GM18499 (cell line): ENCODE results near the gene LRFN3.
"Not testable (repeated sequence)": the region's sequence is repeated elsewhere in the genome, so short reads cannot be mapped to it uniquely, and the experiment has no call there.

Experiments
- ATAC-seq: cut with Tn5 transposase; IDR thresholded peaks from one replicate; pipeline ENCODE4 v1.9.1; 2021; ENCODE audit warnings: moderate number of reproducible peaks; ENCODE audit not compliant: insufficient read depth, unreplicated experiment

The LRFN3 gene

GRCh38 chr19:35935911-35936737 lies at the start of gene LRFN3:
LRFN3 (plus strand) TSS chr19:35936374; CDS start chr19:35939426, 3,052 bp downstream.
- ATAC-seq, result no peak

GRCh38 chr19:35887197-35887596 lies 49.0 kb upstream of the LRFN3 start:
- no peak for ATAC-seq

GRCh38 chr19:35888398-35888797 lies 47.8 kb upstream of the LRFN3 start:
- no peak for ATAC-seq

- no peak for ATAC-seq
These were observed 46.6 kb upstream of the LRFN3 start for GRCh38 chr19:35889370-35890112.

- no peak for ATAC-seq
These were observed 46.0 kb upstream of the LRFN3 start for GRCh38 chr19:35890113-35890650.

- ATAC-seq, result not testable (repeated sequence)
These were observed 44.4 kb upstream of the LRFN3 start for GRCh38 chr19:35891819-35892218.

- no peak for ATAC-seq
These were observed 41.8 kb upstream of the LRFN3 start for GRCh38 chr19:35894342-35894741.

- no peak for ATAC-seq
These were observed 40.1 kb upstream of the LRFN3 start for GRCh38 chr19:35895911-35896642.

- no peak for ATAC-seq
These were observed 39.5 kb upstream of the LRFN3 start for GRCh38 chr19:35896643-35897040.

GRCh38 chr19:35897706-35898451 lies 38.3 kb upstream of the LRFN3 start:
- ATAC-seq, result no peak

- ATAC-seq, result no peak
These were observed 37.7 kb upstream of the LRFN3 start for GRCh38 chr19:35898499-35898809.

GRCh38 chr19:35899547-35900214 lies 36.5 kb upstream of the LRFN3 start:
- no peak for ATAC-seq

GRCh38 chr19:35901055-35901644 lies 35.0 kb upstream of the LRFN3 start:
- ATAC-seq, result no peak

- no peak for ATAC-seq
These were observed 34.1 kb upstream of the LRFN3 start, which contains the start of gene HCST for GRCh38 chr19:35901854-35902661. HCST (plus strand) TSS chr19:35902529; CDS start chr19:35902594, 65 bp downstream.

GRCh38 chr19:35902870-35903475 lies 33.2 kb upstream of the LRFN3 start:
- no peak for ATAC-seq

- no peak for ATAC-seq
These were observed 32.5 kb upstream of the LRFN3 start for GRCh38 chr19:35903550-35904179.

GRCh38 chr19:35904311-35905068 lies 31.7 kb upstream of the LRFN3 start:
- no peak for ATAC-seq
